ENCODE data around the gene SNX33. TPM values are rescaled to one million over a fixed set of nuclear protein-coding genes. Genes with fewer than 3 reads are reported as not detected.

Gene SNX33
- total RNA-seq, 6 experiments from 2014 or later: 23.3 to 28.1 (median 25.3) TPM

DNA sequence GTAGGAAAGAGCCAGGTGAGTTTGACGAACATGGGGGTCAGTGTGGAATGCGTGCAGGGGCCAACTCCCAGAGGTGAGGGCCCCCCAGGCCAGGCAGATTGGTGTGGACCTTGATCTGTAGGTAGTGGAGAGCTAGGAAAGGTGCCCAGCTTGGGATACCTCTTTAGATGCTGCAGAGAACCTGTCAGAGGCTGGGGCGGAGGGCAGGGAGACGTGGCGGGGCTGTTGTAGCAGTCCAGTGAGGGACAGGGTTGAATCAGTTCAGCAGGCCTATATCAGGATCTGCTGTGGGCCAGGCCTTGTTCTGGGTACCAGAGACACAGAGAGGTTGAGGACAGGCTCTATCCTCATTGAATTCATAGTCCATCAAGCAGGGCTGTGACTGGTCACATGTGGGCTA, 8.6 kb downstream of the SNX33 start:
- Mint-ChIP-seq H3K9me3 (no peaks in the 10 kb centered on the region), H3K27ac (no peak overlapping the region), H3K4me3 (no peak overlapping the region), H3K27me3 (ENCODE audit: insufficient read depth) (peaks cover 3% of the 10 kb centered on the region), H3K36me3 (ENCODE audit: low read depth) (peaks cover 12% of the 10 kb centered on the region), H3K4me1 (ENCODE audit: low read depth) (peaks cover 61% of the 10 kb centered on the region)
- DNase-seq: no peak
- TF ChIP-seq, protein P1, sequence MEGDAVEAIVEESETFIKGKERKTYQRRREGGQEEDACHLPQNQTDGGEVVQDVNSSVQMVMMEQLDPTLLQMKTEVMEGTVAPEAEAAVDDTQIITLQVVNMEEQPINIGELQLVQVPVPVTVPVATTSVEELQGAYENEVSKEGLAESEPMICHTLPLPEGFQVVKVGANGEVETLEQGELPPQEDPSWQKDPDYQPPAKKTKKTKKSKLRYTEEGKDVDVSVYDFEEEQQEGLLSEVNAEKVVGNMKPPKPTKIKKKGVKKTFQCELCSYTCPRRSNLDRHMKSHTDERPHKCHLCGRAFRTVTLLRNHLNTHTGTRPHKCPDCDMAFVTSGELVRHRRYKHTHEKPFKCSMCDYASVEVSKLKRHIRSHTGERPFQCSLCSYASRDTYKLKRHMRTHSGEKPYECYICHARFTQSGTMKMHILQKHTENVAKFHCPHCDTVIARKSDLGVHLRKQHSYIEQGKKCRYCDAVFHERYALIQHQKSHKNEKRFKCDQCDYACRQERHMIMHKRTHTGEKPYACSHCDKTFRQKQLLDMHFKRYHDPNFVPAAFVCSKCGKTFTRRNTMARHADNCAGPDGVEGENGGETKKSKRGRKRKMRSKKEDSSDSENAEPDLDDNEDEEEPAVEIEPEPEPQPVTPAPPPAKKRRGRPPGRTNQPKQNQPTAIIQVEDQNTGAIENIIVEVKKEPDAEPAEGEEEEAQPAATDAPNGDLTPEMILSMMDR (IDR thresholded peaks at IDR 0.05): no peak

DNA sequence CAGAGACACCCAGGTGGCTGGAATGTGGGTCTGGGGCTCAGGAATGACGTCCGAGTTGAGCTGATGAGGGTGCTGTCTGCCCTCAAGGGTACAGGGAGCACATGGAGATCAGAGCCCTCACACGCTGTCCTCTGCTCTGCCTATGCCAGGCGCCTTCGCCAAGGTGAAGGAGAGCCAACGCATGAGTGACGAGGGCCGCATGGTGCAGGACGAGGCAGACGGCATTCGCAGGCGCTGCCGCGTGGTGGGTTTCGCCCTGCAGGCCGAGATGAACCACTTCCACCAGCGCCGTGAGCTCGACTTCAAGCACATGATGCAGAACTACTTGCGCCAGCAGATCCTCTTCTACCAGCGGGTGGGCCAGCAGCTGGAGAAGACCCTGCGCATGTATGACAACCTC, 9.1 kb downstream of the SNX33 start:
- TF ChIP-seq, protein P1 (IDR thresholded peaks at IDR 0.05): no peak
- Mint-ChIP-seq H3K36me3 (ENCODE audit: low read depth) (peaks cover 10% of the 10 kb centered on the region), H3K9me3 (no peaks in the 10 kb centered on the region), H3K27me3 (ENCODE audit: insufficient read depth) (peaks cover 3% of the 10 kb centered on the region), H3K4me3 (no peak overlapping the region), H3K27ac (no peak overlapping the region), H3K4me1 (ENCODE audit: low read depth) (peaks cover 61% of the 10 kb centered on the region)
- DNase-seq: no peak

DNA sequence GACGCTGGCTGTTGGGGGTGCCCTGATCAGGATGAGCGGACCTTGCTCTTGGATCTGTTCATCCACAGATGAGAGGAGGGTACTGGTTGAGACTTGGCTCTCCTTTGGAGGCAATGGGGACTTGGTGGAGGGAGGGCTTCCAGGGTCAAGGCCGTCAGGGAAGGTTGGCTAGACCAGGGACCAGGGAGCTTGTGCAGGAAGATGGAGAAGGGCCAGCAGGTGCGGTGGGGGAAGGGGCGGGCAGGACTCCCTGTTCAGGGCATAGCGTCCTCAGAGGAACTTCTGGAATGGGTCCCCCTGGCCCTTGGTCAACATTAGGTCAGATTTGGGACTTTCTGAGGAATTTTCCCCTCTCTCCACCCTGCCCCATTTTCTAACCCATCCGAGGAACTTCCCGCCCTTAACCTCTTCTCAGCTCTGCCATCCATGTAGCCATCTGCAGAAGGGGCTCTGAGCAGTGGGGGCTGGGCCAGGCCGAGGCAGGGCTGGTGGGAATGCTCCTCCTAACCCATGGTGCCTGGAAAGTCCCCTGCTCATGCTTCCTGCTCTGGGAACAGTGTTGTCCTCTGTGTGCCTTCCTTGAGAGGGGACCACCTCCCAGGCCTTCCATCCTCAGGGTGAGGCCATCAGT, 11.5 kb downstream of the SNX33 start:
- Mint-ChIP-seq H3K36me3 (ENCODE audit: low read depth) (peaks cover 10% of the 10 kb centered on the region), H3K27ac (peak overlapping the region; percentile 100), H3K27me3 (ENCODE audit: insufficient read depth) (peaks cover 5% of the 10 kb centered on the region), H3K4me3 (no peak overlapping the region; the same call in 1 of the 2 replicates), H3K9me3 (no peaks in the 10 kb centered on the region), H3K4me1 (ENCODE audit: low read depth) (peaks cover 49% of the 10 kb centered on the region)
- TF ChIP-seq, protein P1 (IDR thresholded peaks at IDR 0.05): no peak
- no peak for DNase-seq

DNA sequence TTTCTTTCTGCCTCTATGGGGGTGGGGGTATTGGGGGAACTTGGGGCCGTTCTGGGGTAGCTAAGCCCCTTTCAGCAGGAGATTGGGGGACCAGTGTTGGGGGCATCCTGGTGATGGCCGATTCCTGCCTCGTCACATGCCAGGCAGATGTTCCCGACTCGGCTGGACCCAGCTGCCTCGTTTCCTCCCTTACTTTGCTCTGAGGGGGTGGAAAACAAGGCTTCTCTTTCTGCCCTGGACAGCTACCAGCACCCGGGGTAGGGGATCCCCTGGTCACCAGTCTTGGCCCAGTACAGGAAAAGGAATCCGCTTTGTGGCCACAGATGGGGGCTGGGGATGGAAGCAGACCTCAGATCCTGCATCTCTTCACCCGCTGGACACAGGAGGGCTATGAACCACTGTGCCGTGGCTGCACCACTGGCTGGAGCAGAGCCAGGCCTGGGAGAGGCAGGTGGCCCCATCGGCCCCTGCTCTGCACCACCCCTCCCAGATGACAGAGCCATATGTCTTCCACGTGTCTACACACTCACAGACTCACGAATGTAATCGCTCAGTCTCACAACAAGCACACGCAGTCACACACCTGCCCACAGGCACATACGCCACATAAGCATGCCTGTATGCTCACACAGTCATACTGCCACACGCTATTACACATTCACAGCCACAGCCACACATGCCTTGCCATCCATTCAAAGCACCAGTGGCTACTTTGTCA, 12.4 kb downstream of the SNX33 start:
- no peaks in the 10 kb centered on the region for H3K9me3 Mint-ChIP-seq
- H3K4me1 Mint-ChIP-seq (ENCODE audit: low read depth): peaks cover 42% of the 10 kb centered on the region
- TF ChIP-seq, protein P1 (IDR thresholded peaks at IDR 0.05): no peak
- DNase-seq: no peak
- peaks cover 10% of the 10 kb centered on the region for H3K36me3 Mint-ChIP-seq (ENCODE audit: low read depth)
- peak overlapping the region; percentile 5; the same call in 1 of the 2 replicates for H3K4me3 Mint-ChIP-seq
- H3K27me3 Mint-ChIP-seq (ENCODE audit: insufficient read depth): peaks cover 5% of the 10 kb centered on the region
- H3K27ac Mint-ChIP-seq: peak overlapping the region; percentile 100

DNA sequence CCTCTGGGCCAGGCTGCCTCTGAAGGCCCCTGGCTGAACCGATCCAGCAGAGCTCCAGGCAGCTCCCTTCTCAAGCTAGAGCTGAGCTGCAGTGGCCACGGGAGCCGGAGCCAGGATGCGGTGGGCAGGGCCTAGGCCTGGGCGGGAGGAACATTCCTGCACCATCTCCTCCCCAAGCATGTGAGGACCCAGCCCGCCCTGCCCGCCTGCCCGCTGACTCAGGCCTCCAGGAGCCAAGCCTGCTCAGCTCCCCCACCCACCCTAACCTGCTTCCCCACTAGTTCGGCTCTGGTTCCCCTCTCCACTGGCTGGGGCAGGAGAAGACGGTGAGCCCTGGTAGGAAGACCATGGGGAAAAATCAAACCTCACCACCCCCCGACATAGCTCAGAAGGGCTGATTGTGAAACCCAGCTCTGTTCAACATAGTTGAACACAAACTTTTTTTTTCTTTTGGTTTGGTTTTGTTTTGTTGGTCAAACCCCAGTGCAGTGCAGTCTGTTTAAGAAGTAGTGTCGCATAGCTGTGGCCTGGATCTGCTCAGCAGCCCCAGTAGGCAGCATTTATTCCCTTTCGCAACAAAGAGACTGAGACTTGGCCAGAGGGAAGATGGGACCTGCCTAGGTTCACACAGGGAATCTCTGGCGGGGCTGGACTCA, 13.5 kb downstream of the SNX33 start:
- peak; percentile 94 for DNase-seq
- Mint-ChIP-seq H3K9me3 (0 out of 2 replicates have a peak, but pooled peaks cover 4% of the 10 kb centered on the region), H3K4me1 (ENCODE audit: low read depth) (peaks cover 48% of the 10 kb centered on the region), H3K36me3 (ENCODE audit: low read depth) (peaks cover 15% of the 10 kb centered on the region), H3K27ac (peak overlapping the region; percentile 100), H3K27me3 (ENCODE audit: insufficient read depth) (peaks cover 5% of the 10 kb centered on the region), H3K4me3 (peak overlapping the region; percentile 79)
- TF ChIP-seq, protein P1 (IDR thresholded peaks at IDR 0.05): no peak
